Brain pericyte (primary cell): Measurements from ENCODE around the gene DBI.
"Not testable (repeated sequence)": the region's sequence is repeated elsewhere in the genome, so short reads cannot be mapped to it uniquely, and the experiment has no call there.

Source experiments
- DNase-seq: peaks from one replicate; pipeline ENCODE4 v3.0.0-alpha.2; 2012; ENCODE audit warnings: low read depth, low spot score

The DBI gene

GRCh38 chr2:119365436-119365835 lies 1.3 kb upstream of the DBI start:
- no peak for DNase-seq

GRCh38 chr2:119366161-119366648 lies 572 bp upstream of the DBI start:
- DNase-seq, result no peak

DNA sequence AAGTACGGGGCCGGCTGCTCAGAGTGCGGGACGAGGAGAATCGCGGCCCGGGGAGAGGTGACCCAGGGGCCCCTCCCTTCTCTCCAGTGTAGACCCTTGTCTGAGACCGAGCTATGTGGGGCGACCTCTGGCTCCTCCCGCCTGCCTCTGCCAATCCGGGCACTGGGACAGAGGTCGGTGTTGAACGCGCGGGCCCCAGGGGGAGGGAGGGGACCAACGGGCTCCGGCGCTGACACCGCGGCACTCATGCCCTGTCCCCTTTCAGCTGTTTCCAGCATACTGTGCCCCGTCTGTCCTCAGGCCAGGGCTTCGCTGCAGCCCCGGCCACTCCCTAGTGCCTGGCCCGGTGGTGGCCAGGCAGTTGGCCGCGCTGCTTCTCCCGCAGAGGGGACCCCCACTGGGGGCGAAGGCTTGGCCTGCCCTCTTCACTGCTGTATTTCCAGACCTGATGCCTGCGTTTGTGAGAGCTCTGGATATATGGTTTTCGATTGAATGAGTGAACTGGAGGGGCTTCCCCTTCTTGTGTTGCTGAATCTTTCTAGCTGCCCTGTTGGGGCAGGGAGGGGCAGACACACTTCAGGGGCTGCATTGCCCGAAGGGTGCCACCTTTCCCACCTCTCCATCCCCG lies 809 bp downstream of the DBI start:
- no peak for DNase-seq

DNA sequence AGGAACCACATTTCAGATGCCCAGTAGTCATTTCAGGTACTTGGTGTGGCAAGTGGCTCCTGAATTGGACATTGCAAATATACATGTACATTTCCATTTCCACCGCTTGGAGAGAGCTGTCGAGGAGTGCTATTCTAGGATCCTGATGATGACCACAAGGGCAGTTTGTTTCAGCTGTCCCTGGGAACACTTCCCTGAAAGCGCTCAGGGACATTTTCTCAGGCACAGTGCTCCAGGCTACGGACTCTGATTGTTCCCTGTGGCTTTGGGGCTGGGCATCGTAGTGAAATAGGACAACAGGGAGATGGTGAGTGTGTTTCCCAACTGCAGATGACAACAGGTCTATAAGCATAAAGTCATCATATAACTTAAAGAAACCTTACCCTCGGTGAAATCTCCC lies 3.1 kb downstream of the DBI start:
- no peak for DNase-seq

- DNase-seq, result no peak
These were observed 4.3 kb downstream of the DBI start for GRCh38 chr2:119371111-119371510.

- no peak for DNase-seq
These were observed 6.2 kb downstream of the DBI start for GRCh38 chr2:119372778-119373568.

DNA sequence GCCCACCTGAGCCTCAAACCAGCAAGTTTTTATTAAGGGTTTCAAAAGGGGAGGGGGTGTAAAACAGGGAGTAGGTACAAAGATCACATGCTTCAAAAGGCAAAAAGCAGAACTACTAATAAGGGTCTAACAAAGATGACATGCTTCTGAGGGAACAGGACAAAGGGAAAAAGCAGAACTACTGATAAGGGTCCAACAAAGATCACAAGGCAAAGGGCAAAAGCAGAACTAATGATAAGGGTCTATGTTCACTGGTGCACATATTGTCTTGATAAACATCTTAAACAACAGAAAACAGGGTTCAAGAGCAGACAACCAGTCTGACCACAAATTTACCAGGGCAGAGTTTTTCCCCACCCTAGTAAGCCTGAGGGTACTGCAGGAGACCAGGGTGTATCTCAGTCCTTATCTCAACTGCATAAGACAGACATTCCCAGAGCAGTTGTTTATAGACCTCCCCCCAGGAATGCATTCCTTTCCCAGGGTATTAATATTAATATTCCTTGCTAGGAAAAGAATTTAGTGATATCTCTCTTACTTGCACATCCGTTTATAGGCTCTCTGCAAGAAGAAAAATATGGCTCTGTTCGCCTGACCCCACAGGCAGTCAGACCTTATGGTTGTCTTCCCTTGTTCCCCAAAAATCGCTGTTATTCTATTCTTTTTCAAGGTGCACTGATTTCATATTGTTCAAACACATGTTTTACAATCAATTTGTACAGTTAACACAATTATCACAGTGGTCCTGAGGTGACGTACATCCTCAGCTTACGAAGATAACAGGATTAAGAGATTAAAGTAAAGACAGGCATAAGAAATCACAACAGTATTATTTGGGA lies 7.3 kb downstream of the DBI start:
- not testable (repeated sequence) for DNase-seq

GRCh38 chr2:119376406-119376805 lies 9.6 kb downstream of the DBI start:
- DNase-seq, result not testable (repeated sequence)

DNA sequence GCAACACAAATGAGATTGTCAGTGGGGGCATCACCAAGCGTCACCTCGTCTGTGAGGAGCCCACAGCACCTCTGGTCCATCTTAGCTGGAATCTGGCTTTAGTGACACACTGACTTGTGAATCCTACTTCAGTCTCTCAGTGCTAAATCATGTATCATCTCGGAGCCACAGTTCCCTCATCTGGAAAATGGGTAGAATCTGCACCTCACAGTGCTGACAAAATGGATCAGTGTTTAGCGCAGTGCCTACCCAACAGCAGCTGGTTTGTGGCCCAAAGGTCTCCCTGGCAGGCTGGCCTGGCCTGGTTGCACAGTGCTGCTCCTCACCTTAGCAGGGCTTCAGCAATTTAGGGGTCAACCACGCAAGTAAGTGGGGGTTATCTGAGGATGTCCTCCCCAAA lies 10.0 kb downstream of the DBI start:
- no peak for DNase-seq

DNA sequence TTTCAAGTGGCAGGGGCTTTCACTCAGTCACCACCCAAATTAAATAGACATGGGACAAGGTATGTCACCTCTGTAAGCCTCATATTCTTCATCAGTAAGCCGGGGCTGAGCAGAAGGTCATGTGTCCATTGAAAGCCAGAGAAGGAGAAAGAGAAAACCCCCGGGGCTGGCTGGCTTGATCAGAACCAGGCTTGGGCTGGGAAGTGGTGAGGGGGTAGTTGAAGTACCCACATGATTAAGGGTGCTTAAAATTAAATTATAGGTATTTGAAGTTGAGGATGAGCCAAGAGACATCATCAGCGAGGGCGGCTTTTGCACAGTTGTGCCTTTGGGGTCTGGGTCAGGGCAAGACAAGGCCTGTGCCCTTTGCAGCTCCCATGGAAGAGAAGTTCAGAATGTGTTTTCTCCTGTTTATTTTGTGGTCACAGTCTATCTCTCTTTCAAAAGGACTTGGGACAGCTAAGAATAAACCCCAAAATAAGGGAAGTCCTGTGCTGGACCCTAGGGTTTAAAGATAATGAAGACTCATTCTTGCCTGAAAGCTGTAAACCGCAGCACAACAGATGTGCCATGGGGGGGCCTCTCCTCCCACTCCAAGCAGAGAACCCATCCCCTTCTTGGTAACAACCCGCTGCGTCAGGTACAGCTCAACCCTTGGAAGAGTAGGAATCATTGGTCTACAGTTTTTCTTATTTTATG lies 10.7 kb downstream of the DBI start:
- no peak for DNase-seq

DNA sequence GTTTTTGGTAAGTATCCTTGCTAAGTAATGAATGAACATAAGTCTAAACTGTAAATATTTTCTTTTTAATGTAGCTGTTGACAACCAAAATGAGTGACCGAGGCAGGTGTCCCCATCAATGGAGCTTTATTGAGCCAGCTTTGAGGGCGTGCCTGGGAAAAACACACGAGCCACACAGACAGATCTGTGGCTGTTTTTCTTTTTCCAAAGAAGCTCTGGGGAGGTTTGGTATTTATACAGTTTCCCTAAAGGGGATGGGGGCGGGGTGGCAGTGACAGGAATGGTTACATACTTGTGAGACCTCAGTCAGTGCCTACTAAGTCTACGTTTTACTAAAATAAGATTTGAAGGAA lies 11.2 kb downstream of the DBI start:
- DNase-seq, result no peak

DNA sequence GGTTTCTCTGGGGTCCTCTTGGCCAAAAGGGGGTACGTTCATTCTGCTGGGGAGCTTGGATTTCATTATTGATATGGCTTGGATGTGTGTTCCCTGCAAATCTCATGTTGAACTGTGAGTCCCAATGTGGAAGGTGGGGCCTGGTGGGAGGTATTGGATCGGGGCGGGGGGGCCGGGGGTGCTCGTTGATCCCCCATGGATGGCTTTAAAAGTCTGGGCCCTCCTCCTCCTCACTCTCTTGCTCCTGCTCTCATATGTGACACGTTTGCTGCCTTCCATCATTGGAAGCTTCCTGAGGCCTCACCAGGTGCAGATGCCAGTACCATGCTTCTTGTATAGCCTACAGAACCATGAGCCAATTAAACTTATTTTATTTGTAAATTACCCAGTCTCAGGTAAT lies 11.8 kb downstream of the DBI start:
- DNase-seq, result no peak

- DNase-seq, result no peak
These were observed 16.8 kb downstream of the DBI start for GRCh38 chr2:119383410-119384140.

DNA sequence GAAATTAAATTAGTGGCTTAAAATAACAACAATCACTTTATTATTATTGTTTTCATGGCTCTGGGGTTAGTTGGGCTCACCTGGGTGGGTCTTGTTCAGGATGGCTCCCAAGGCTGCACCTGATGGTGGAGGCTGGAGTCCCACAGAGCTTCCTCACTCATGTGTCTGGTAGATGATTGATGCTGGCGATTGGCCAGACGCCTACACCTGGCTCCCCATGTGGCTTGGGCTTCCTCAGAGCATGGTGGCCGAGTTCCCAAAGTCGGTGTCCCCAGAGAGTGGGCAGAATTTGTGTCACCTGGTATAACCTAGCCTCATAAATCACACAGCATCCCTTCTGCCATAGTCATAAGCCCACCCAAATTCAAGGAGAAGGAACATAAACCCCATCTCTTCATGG lies 18.2 kb downstream of the DBI start:
- no peak for DNase-seq

DNA sequence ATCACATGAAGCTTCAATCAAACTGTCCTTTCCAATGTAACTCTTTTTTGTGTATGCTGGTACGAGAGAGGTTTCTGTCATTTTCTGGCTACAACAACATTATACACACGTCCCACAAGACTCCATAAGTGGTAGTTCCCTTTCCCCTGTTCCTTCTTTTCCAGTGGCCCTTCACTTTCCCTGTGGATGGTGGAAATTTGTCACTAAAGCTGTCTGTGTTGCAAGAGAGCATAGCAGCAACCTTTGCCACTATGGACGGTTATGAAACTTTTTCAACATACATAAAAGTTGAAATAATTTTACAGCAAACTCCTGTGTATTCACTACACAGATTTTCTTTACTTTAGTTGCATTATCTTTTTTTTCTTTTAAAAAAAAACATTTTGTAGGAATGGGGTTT lies 18.7 kb downstream of the DBI start:
- DNase-seq, result no peak

GRCh38 chr2:119387381-119388129 lies 20.8 kb downstream of the DBI start:
- DNase-seq, result no peak

DNA sequence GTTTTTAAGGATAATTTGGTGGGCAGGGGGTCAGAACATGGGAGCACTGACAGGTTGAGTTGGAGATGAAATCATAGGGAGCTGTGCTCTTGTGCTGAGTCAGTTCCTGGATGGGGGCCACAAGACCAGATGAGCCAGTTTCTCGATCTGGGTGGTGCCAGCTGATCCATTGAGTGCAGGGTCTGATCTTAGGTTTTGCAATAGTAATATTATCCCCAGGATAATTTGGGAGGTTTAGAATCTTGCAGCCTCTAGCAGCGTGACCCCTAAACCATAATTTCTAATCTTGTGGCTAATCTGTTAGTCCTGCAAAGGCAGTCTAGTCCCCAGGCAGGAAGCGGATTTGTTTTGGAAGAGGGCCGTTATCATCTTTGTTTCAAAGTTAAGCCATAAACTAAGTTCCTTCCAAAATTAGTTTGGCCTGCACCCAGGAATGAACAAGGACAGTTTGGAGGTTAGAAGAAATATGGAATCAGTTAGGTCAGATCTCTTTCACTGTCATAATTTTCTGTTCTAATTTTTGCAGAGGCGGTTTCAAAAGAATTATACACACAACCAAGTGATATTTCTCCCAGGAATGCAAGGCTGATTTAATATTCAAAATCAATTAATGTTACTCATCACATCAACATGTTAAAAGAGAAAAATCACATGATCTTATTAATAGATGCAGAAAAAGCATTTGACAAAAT lies 23.0 kb downstream of the DBI start:
- DNase-seq, result no peak

DNA sequence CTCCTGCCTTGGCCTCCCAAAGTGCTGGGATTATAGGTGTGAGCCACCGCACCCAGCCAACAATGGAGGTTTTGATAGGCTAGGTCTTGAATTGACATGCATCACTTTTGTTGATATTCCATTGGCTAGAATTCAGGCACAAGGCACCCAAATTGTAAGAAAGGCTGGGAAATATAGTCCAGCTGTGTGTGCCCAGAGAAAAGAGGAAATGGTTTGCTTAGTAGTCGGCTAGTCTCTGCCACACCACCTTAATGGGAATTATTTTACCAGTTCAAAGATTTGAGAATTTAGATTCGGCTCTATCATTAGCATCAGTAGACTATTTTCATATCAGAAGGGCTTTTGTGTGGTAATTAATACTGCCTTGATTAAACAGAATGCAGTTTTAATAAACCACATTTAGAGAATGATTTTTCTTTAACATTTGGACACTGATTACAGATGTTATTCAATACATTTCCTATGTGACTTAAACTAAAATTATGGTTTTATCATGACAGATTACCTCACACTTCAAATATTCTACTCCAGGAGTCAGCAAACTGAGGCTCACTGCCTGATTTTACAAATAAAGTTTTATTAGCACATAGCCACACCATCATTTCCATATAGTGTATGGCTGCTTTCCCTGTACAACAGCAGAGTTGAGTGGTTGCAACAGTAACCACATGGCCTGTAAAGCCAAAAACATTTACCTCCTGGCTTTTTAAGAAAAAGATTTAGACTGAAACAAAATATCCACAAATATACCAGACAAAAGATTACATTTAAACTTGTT lies 27.4 kb downstream of the DBI start:
- no peak for DNase-seq

DNA sequence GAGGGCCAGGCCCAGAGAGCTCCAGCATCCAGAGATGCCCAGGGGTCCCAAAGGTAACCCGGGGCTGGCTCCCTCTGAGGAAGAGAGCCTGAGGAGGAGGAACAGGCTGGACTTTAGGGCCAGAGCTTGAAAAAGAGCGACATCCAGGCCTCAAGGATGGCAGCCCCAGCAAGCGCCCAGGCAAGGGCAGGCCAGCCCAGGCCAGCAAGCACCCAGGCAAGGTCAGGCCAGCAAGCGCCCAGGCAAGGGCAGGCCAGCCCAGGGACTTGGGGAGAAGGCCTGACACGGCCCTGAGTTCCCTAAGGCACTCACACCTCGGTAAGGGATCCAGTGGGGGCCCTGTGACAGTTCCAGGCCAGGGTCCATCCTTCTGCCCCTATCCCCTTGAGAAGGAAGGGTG lies 30.4 kb downstream of the DBI start:
- no peak for DNase-seq
